Glutamatergic neuron (in vitro differentiated cells): Measurements from ENCODE around the gene SH3BP4. TPM values are rescaled to one million over a fixed set of nuclear protein-coding genes. Genes with fewer than 3 reads are reported as not detected.
A peak's percentile ranks its signal among the peaks of the same experiment; 100 is the strongest.

ENCODE experiments used
- DNase-seq: peaks from one replicate; pipeline ENCODE4 v3.0.0; 2022
- H3K27ac Mint-ChIP-seq: one replicate; pipeline ENCODE4 v1.8.0; 2020; ENCODE audit warnings: mild to moderate bottlenecking, mixed read lengths, inconsistent platforms; ENCODE audit not compliant: unreplicated experiment
- H3K27me3 Mint-ChIP-seq: one replicate; pipeline ENCODE4 v1.8.0; 2020; ENCODE audit warnings: mild to moderate bottlenecking, moderate library complexity, mixed read lengths, inconsistent platforms; ENCODE audit not compliant: unreplicated experiment
- H3K36me3 Mint-ChIP-seq: one replicate; pipeline ENCODE4 v1.8.0; 2020; ENCODE audit warnings: mild to moderate bottlenecking, mixed read lengths, inconsistent platforms; ENCODE audit not compliant: unreplicated experiment
- H3K4me1 Mint-ChIP-seq: one replicate; pipeline ENCODE4 v1.8.0; 2020; ENCODE audit warnings: mild to moderate bottlenecking, low read depth, mixed read lengths, inconsistent platforms; ENCODE audit not compliant: unreplicated experiment
- H3K4me3 Mint-ChIP-seq: one replicate; pipeline ENCODE4 v1.8.0; 2020; ENCODE audit warnings: mild to moderate bottlenecking, mixed read lengths, inconsistent platforms; ENCODE audit not compliant: unreplicated experiment
- H3K9me3 Mint-ChIP-seq: one replicate; pipeline ENCODE4 v1.8.0; 2020; ENCODE audit warnings: mild to moderate bottlenecking, moderate library complexity, mixed read lengths, inconsistent platforms; ENCODE audit not compliant: unreplicated experiment
- CTCF ChIP-seq: fragments of 200-600 bp; sonication (generic); IDR thresholded peaks from one replicate; pipeline ENCODE4 v1.5.0; 2021; ENCODE audit not compliant: partially characterized antibody, unreplicated experiment
- total RNA-seq: library from RNA; stranded (reverse); fragmentation: NEBNext Ultra II Directional; extraction: Animal tissue kit (Norgen Biotek cat#: 25700); gene quantifications from one replicate; pipeline ENCODE4 v1.2.1, GENCODE V29; 2021; ENCODE audit not compliant: unreplicated experiment

Gene SH3BP4
- total RNA-seq, 1 donor from 2014 or later: 59.3 TPM

- Mint-ChIP-seq H3K36me3 (peaks cover 5% of the 10 kb centered on the region), H3K4me1 (peaks cover 44% of the 10 kb centered on the region), H3K27ac (peak overlapping the region; percentile 43), H3K4me3 (no peak overlapping the region), H3K27me3 (peaks cover 10% of the 10 kb centered on the region), H3K9me3 (peaks cover 9% of the 10 kb centered on the region)
- no peak for DNase-seq
- TF ChIP-seq CTCF: no peak
These were observed 52.6 kb downstream of the SH3BP4 start for GRCh38 chr2:235004329-235004903.

DNA sequence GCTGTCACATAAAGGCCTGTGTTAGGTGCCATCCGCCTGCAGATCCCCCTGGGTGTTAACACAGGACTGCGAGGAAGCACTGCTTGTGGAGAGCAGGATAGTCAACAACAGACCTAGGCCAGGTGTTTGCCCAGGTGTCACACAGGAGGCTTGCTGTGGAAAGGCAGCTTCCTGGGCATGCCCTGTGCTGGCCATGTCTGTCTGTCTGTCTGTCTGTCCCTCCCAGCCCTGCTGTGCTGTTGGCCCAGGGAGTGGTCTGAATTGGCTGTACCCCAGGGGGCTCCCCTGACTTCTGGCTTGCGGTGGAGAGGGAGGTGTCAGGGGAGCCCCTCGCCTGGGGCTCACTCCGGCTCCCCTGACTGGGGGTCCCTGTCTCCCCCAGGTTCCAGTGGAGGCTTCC lies 53.2 kb downstream of the SH3BP4 start:
- Mint-ChIP-seq H3K9me3 (peaks cover 9% of the 10 kb centered on the region), H3K36me3 (peaks cover 5% of the 10 kb centered on the region), H3K27ac (peak overlapping the region; percentile 43), H3K4me3 (no peak overlapping the region), H3K4me1 (peaks cover 49% of the 10 kb centered on the region), H3K27me3 (peaks cover 10% of the 10 kb centered on the region)
- no peak for DNase-seq
- TF ChIP-seq CTCF: no peak

DNA sequence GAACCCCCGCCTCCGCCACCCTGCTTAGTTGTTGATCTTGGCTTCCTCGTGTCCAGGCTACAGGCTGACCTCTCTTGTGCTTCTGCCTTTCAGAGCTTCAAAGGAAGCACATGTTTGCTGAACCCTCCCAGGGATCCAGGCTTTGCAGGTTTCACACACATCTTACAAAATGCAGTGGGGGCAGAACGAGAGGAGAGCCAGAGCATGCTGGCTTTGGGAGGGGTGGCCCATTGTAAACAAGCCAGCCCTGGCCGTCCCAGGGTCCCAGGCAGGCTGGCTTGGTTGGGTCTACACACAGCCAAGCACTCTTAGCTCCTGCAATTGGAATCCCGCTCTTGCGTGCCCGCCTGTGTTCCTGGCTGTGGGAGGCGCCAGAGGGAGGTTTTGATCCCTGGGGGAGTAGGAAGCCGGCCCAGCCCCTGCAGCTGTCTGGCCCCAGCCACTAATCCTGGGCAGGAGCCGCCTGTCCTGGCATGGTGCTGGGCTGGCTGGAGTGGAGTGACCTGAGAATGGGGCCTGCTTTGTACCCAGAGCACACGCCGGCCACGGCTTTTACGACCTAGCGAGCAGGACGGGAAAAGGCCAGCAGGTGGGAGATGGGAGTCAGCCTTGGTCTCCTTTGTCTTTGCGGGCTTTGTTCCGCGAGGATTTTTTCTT lies 53.9 kb downstream of the SH3BP4 start:
- peak; percentile 80 for DNase-seq
- peaks cover 9% of the 10 kb centered on the region for H3K9me3 Mint-ChIP-seq
- peak; percentile 47 for TF ChIP-seq CTCF

DNA sequence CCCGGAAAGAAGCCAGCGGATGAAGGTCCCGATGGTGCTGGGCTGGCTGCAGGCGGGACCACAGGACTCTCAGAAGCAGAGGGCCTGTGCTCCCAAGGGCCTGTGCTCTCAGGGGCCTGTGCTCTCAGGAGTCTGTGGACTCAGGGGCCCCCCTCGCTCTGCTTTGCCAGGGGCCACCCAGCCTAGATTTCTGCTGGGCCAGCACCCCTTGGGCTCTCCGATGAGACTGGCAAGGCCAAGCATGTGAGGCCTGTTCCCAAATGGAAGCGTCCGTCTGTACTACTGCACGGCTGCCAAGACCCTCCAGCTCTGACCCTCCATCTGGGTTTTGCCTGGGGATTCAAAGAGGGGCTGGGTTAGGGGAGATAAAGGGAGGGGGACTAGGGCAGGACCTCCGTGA lies 54.6 kb downstream of the SH3BP4 start:
- H3K27ac Mint-ChIP-seq: peak overlapping the region; percentile 94
- peak overlapping the region; percentile 67 for H3K4me3 Mint-ChIP-seq
- peaks cover 9% of the 10 kb centered on the region for H3K9me3 Mint-ChIP-seq
- no peak for TF ChIP-seq CTCF
- peaks cover 52% of the 10 kb centered on the region for H3K4me1 Mint-ChIP-seq
- no peak for DNase-seq
- no peaks in the 10 kb centered on the region for H3K36me3 Mint-ChIP-seq
- H3K27me3 Mint-ChIP-seq: peaks cover 8% of the 10 kb centered on the region

More for the DNA sequence above, 53.9 kb downstream of the SH3BP4 start:
- peaks cover 5% of the 10 kb centered on the region for H3K36me3 Mint-ChIP-seq
- H3K27me3 Mint-ChIP-seq: peaks cover 9% of the 10 kb centered on the region
- H3K27ac Mint-ChIP-seq: peak overlapping the region; percentile 94
- peak overlapping the region; percentile 67 for H3K4me3 Mint-ChIP-seq
- H3K4me1 Mint-ChIP-seq: peaks cover 47% of the 10 kb centered on the region

DNA sequence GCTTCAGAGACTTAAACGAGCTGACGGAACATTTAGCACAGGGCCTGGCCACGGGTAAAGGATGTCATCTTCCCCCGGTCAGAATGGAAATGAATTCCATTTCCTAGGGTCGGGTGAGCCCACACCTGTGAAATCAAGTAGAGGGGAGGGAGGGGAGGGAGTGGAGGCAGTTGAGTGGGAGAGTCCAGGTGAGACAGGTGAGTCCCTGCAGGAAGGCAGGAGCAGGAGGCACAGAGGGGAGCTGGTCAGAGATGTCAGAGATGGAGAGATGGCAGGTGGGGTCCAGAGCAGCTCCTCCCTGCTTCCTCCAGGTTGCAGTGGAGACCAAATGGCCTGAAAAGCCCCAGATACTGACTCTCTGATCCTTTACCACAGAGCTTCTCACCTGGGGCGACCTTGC lies 55.2 kb downstream of the SH3BP4 start:
- Mint-ChIP-seq H3K27ac (peak overlapping the region; percentile 94), H3K4me3 (no peak overlapping the region), H3K4me1 (peaks cover 57% of the 10 kb centered on the region)

More for the DNA sequence above, 55.2 kb downstream of the SH3BP4 start:
- DNase-seq: no peak
- peaks cover 8% of the 10 kb centered on the region for H3K27me3 Mint-ChIP-seq
- TF ChIP-seq CTCF: no peak
- H3K9me3 Mint-ChIP-seq: peaks cover 6% of the 10 kb centered on the region
- H3K36me3 Mint-ChIP-seq: no peaks in the 10 kb centered on the region
